MCF 10A (cell line): ENCODE results near the gene CCDC78. TPM values are rescaled to one million over a fixed set of nuclear protein-coding genes. Genes with fewer than 3 reads are reported as not detected.

Experiments used
- BruUV-seq: library from RNA; stranded (reverse); fragments of 400-500 nt; replicated peaks from 2 replicates; lab custom pipeline; 2021; lab: Mats Ljungman, UMichigan
- CTCF ChIA-PET: fragments of 300-600 bp; sonication (Branson Sonifier 250); formaldehyde crosslinking; extraction: SDS; loops from one replicate; lab custom pipeline; 2021; ENCODE audit warnings: antibody characterized with exemption, inconsistent platforms; lab: Yijun Ruan, JAX
- POLR2A ChIA-PET: fragments of 300-600, 350-650 bp; sonication (Branson Sonifier 250); formaldehyde crosslinking; extraction: SDS; loops from one replicate; lab custom pipeline; 2020; ENCODE audit warnings: antibody characterized with exemption, inconsistent platforms; lab: Yijun Ruan, JAX
- DNase-seq: peaks from one replicate; pipeline ENCODE4 v3.0.0-alpha.2; 2018; ENCODE audit not compliant: unreplicated experiment
- H3K27ac Mint-ChIP-seq: one replicate; pipeline ENCODE4 v1.8.0; 2022; ENCODE audit warnings: mild to moderate bottlenecking, low read depth, mixed read lengths; ENCODE audit not compliant: unreplicated experiment
- H3K27me3 Mint-ChIP-seq: one replicate; pipeline ENCODE4 v1.8.0; 2022; ENCODE audit warnings: mixed read lengths; ENCODE audit not compliant: insufficient read depth, unreplicated experiment
- H3K36me3 Mint-ChIP-seq: one replicate; pipeline ENCODE4 v1.8.0; 2022; ENCODE audit warnings: mild to moderate bottlenecking, moderate library complexity, mixed read lengths; ENCODE audit not compliant: insufficient read depth, unreplicated experiment
- H3K4me1 Mint-ChIP-seq: one replicate; pipeline ENCODE4 v1.8.0; 2022; ENCODE audit warnings: mixed read lengths; ENCODE audit not compliant: insufficient read depth, unreplicated experiment
- H3K4me3 Mint-ChIP-seq: one replicate; pipeline ENCODE4 v1.8.0; 2022; ENCODE audit warnings: mild to moderate bottlenecking, moderate library complexity, mixed read lengths; ENCODE audit not compliant: unreplicated experiment
- H3K9me3 Mint-ChIP-seq: one replicate; pipeline ENCODE4 v1.8.0; 2022; ENCODE audit warnings: mixed read lengths; ENCODE audit not compliant: unreplicated experiment
- CTCF ChIP-seq: fragments of 200-600 bp; IDR thresholded peaks from one replicate; pipeline ENCODE4 v1.8.0; 2022; ENCODE audit warnings: antibody characterized with exemption, mild to moderate bottlenecking; ENCODE audit not compliant: unreplicated experiment
- intact Hi-C: fragments of 100-400 bp; cut with micrococcal nuclease; formaldehyde crosslinking; loops from 2 replicates; pipeline ENCODE4 v1.14.1; 2022
- total RNA-seq: library from RNA; stranded (reverse); gene quantifications from 2 replicates; pipeline ENCODE4 v1.2.3, GENCODE V29; 2022

Gene CCDC78
- total RNA-seq, 1 experiment from 2014 or later = 6.0 TPM

DNA sequence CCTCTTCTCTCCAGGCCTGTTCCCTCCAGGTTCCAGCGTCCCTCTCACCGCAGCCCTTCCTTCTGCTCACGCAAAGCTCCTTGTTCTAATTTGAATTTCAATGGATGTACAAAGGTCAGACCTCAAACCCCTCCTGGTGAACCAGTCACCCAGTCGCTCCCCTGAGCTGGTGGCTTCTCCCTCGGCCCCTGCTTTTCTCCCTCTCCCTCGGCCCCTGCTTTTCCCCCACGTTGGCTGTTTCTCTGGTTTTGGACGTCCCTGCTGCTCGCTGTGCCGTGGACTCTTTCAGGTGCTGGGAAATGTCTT lies 25.7 kb upstream of the CCDC78 start:
- Mint-ChIP-seq H3K27me3 (no peaks in the 10 kb centered on the region), H3K4me1 (no peaks in the 10 kb centered on the region), H3K27ac (no peak overlapping the region), H3K4me3 (no peak overlapping the region), H3K36me3 (no peaks in the 10 kb centered on the region), H3K9me3 (no peaks in the 10 kb centered on the region)
- ChIA-PET POLR2A (interaction anchor here (0.6 kb wide), 1 partner anchor 207 kb away, joined by 3 read pairs; no protein-coding TSS in a partner anchor), CTCF (interaction anchor here (0.6 to 2.7 kb wide), 4 partner anchors 9 to 34 kb away, joined by 3 to 16 read pairs (median 8); partner anchors contain the start of gene CIAO3)
- intact Hi-C loops = no loop called here
- TF ChIP-seq CTCF = no peak
- no TSS peak for BruUV-seq
- no peak for DNase-seq

DNA sequence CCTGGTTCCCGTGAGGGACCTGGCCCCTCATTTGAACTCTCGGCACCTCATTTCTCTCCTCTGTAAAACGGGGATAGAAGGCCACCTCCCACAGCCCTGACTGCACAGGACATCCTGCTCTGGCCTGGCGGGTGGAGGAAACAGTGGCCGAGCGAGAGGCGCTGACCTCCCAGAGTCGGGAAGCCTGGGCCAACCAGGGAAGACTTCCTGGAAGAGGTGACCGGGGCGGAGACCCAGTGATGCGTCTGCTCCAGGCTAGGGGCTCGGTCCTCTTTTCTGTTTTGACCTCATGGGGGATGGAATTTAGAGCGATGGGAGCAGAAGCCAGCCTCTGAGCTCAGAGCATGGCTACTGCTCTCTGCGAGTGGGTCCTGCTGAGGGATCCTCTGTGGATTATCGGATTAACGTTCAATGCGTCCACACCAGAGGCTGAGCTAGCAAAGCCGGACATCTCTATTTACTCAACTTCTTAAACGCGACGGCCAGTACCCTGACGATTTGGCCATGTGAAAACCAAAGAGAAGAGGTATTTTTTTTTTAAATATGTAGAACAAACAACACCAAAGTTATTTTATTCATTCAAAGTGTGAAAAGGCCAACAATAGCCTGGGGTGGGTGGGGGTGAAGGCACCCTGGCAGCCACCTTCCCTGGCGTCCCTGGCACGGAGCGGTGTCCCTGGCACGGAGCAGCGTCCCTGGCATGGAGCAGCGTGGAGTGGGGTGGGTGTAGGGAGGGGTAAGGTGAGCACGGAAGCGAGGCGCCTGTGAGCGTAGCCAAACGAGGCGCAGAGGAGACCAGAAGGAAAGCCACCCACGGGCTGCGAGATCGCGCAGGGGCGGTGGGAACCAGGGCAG lies 25.1 kb upstream of the CCDC78 start:
- no peaks in the 10 kb centered on the region for H3K36me3 Mint-ChIP-seq
- H3K27ac Mint-ChIP-seq = no peak overlapping the region
- TF ChIP-seq CTCF = no peak
- H3K4me1 Mint-ChIP-seq = no peaks in the 10 kb centered on the region
- ChIA-PET CTCF (interaction anchor here (0.5 to 2.7 kb wide), 6 partner anchors 10 to 39 kb away, joined by 3 to 16 read pairs (median 5); partner anchors contain the start of gene CIAO3), POLR2A (interaction anchor here (0.6 to 2.9 kb wide), 4 partner anchors 10 to 207 kb away, joined by 3 to 26 read pairs (median 3); partner anchors contain the start of gene MSLN)
- intact Hi-C loops = no loop called here
- H3K9me3 Mint-ChIP-seq = no peaks in the 10 kb centered on the region
- no TSS peak for BruUV-seq
- DNase-seq = no peak
- H3K27me3 Mint-ChIP-seq = no peaks in the 10 kb centered on the region
- H3K4me3 Mint-ChIP-seq = no peak overlapping the region

DNA sequence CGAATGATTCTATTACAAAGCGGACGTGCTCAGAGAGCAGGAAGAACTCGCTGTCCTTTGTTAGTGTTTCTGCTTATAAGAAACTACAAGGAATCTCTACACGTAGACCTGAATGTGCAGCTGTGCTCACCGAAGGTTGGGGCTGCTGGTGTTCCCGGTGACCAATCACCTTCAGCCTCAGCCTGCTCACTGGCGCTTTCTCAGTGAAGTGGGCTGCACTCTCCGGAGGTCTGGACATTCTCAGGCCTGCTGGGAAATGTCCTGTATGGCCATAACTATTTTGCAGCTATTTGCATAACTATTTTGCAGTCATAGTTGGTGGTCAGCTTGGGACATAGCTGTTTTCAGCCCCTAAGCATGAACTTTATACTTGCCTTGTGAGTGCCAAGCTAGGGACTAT lies 24.2 kb upstream of the CCDC78 start:
- no peak overlapping the region for H3K4me3 Mint-ChIP-seq
- intact Hi-C loops = no loop called here
- no peaks in the 10 kb centered on the region for H3K36me3 Mint-ChIP-seq
- H3K27ac Mint-ChIP-seq = no peak overlapping the region
- no peak for TF ChIP-seq CTCF
- DNase-seq = no peak
- no TSS peak for BruUV-seq
- no peaks in the 10 kb centered on the region for H3K4me1 Mint-ChIP-seq
- ChIA-PET POLR2A (interaction anchor here (0.7 to 2.9 kb wide), 4 partner anchors 10 to 38 kb away, joined by 3 to 26 read pairs (median 4); partner anchors contain the start of gene MSLN), CTCF (interaction anchor here (0.5 to 2.7 kb wide), 4 partner anchors 10 to 38 kb away, joined by 4 to 16 read pairs (median 10); partner anchors contain the start of gene CIAO3)
- no peaks in the 10 kb centered on the region for H3K27me3 Mint-ChIP-seq
- H3K9me3 Mint-ChIP-seq = no peaks in the 10 kb centered on the region

GRCh38 chr16:749010-749409 lies 22.8 kb upstream of the CCDC78 start:
- no peaks in the 10 kb centered on the region for H3K4me1 Mint-ChIP-seq
- H3K9me3 Mint-ChIP-seq = no peaks in the 10 kb centered on the region
- H3K27me3 Mint-ChIP-seq = no peaks in the 10 kb centered on the region
- ChIA-PET POLR2A (interaction anchor here (0.6 to 2.9 kb wide), 18 partner anchors 8 to 956 kb away, joined by 3 to 26 read pairs (median 4); partner anchors contain the start of genes ANTKMT, CHTF18, CIAO3 and MSLN), CTCF (interaction anchor here (0.5 to 3.7 kb wide), 9 partner anchors 29 to 1365 kb away, joined by 3 to 19 read pairs (median 4); partner anchors contain the start of gene ANTKMT)
- peak; percentile 56 for DNase-seq
- intact Hi-C loops = no loop called here
- H3K36me3 Mint-ChIP-seq = no peaks in the 10 kb centered on the region
- no peak overlapping the region for H3K27ac Mint-ChIP-seq
- no peak overlapping the region for H3K4me3 Mint-ChIP-seq
- no peak for TF ChIP-seq CTCF
- BruUV-seq = no TSS peak
